ENCODE results near the gene VWA7.

Gene VWA7

GRCh38 chr6:31732029-31732428, 45.1 kb downstream of the VWA7 start:
- Histone ChIP-seq H3K4me1 (ENCODE audit: insufficient read depth, low read length) (peaks cover 19% of the 10 kb centered on the region), H3K27me3 (ENCODE audit: insufficient read depth, low read length) (no peaks in the 10 kb centered on the region), H3K9ac (ENCODE audit: low read depth, low read length) (no peak overlapping the region), H3K36me3 (ENCODE audit: insufficient read depth, low read length) (peaks cover 52% of the 10 kb centered on the region), H3K27ac (ENCODE audit: low read depth, low read length) (no peak overlapping the region), H3K4me3 (ENCODE audit: low read length) (no peak overlapping the region), H3K9me3 (ENCODE audit: insufficient read depth, low read depth, low read length) (no peaks in the 10 kb centered on the region)
- 85% methylated on average over 3 of the region's 3 CpGs for WGBS

- Histone ChIP-seq H3K4me1 (ENCODE audit: insufficient read depth, low read length) (peaks cover 14% of the 10 kb centered on the region), H3K9me3 (ENCODE audit: insufficient read depth, low read depth, low read length) (no peaks in the 10 kb centered on the region), H3K4me3 (ENCODE audit: low read length) (peak overlapping the region; percentile 94), H3K36me3 (ENCODE audit: insufficient read depth, low read length) (peaks cover 65% of the 10 kb centered on the region), H3K27me3 (ENCODE audit: insufficient read depth, low read length) (no peaks in the 10 kb centered on the region), H3K27ac (ENCODE audit: low read depth, low read length) (peak overlapping the region; percentile 32; the same call in 1 of the 2 replicates), H3K9ac (ENCODE audit: low read depth, low read length) (no peak overlapping the region)
- 82% methylated on average over 11 of the region's 11 CpGs for WGBS
Measured at GRCh38 chr6:31730631-31731086, 46.5 kb downstream of the VWA7 start.

- Histone ChIP-seq H3K9me3 (ENCODE audit: insufficient read depth, low read depth, low read length) (no peaks in the 10 kb centered on the region), H3K9ac (ENCODE audit: low read depth, low read length) (peak overlapping the region; percentile 80), H3K27me3 (ENCODE audit: insufficient read depth, low read length) (no peaks in the 10 kb centered on the region), H3K4me3 (ENCODE audit: low read length) (peak overlapping the region; percentile 94), H3K4me1 (ENCODE audit: insufficient read depth, low read length) (peaks cover 14% of the 10 kb centered on the region), H3K36me3 (ENCODE audit: insufficient read depth, low read length) (peaks cover 66% of the 10 kb centered on the region), H3K27ac (ENCODE audit: low read depth, low read length) (peak overlapping the region; percentile 84; the same call in 1 of the 2 replicates)
- WGBS = under 1% methylated on average over 45 of the region's 46 CpGs
Measured at GRCh38 chr6:31729979-31730630, 47.0 kb downstream of the VWA7 start.

- Histone ChIP-seq H3K27me3 (ENCODE audit: insufficient read depth, low read length) (no peaks in the 10 kb centered on the region), H3K36me3 (ENCODE audit: insufficient read depth, low read length) (peaks cover 66% of the 10 kb centered on the region), H3K4me3 (ENCODE audit: low read length) (peak overlapping the region; percentile 94), H3K4me1 (ENCODE audit: insufficient read depth, low read length) (peaks cover 14% of the 10 kb centered on the region), H3K27ac (ENCODE audit: low read depth, low read length) (peak overlapping the region; percentile 84; the same call in 1 of the 2 replicates), H3K9me3 (ENCODE audit: insufficient read depth, low read depth, low read length) (no peaks in the 10 kb centered on the region), H3K9ac (ENCODE audit: low read depth, low read length) (peak overlapping the region; percentile 80)
- under 1% methylated on average over 29 of the region's 29 CpGs for WGBS
Measured at GRCh38 chr6:31729515-31729978, 47.6 kb downstream of the VWA7 start.

GRCh38 chr6:31728767-31729514, 48.2 kb downstream of the VWA7 start, which contains the start of gene DDAH2:
Gene DDAH2, minus strand, starts transcription at chr6:31729299. Its CDS starts 138 bp downstream, at chr6:31729161.
- peaks cover 8% of the 10 kb centered on the region; the same call in 1 of the 2 replicates for H3K4me1 ChIP-seq (ENCODE audit: insufficient read depth, low read length)
- peak within 1 kb of the TSS; percentile 94 for H3K4me3 ChIP-seq (ENCODE audit: low read length)
- H3K9me3 ChIP-seq (ENCODE audit: insufficient read depth, low read depth, low read length) = no peaks in the 10 kb centered on the region
- no peaks in the 10 kb centered on the region for H3K27me3 ChIP-seq (ENCODE audit: insufficient read depth, low read length)
- H3K27ac ChIP-seq (ENCODE audit: low read depth, low read length) = peak within 1 kb of the TSS; percentile 84; the same call in 1 of the 2 replicates
- peak within 1 kb of the TSS; percentile 80 for H3K9ac ChIP-seq (ENCODE audit: low read depth, low read length)
- H3K36me3 ChIP-seq (ENCODE audit: insufficient read depth, low read length) = peaks cover 62% of the 10 kb centered on the region
- 41% methylated on average over 36 of the region's 36 CpGs for WGBS

GRCh38 chr6:31727717-31728671, 49.1 kb downstream of the VWA7 start:
- WGBS = 93% methylated on average over 41 of the region's 41 CpGs
- Histone ChIP-seq H3K27me3 (ENCODE audit: insufficient read depth, low read length) (no peaks in the 10 kb centered on the region), H3K27ac (ENCODE audit: low read depth, low read length) (no peak overlapping the region), H3K4me1 (ENCODE audit: insufficient read depth, low read length) (peaks cover 8% of the 10 kb centered on the region; the same call in 1 of the 2 replicates), H3K9me3 (ENCODE audit: insufficient read depth, low read depth, low read length) (no peaks in the 10 kb centered on the region), H3K36me3 (ENCODE audit: insufficient read depth, low read length) (peaks cover 52% of the 10 kb centered on the region), H3K9ac (ENCODE audit: low read depth, low read length) (no peak overlapping the region), H3K4me3 (ENCODE audit: low read length) (peak overlapping the region; percentile 94; the same call in 1 of the 2 replicates)

GRCh38 chr6:31727034-31727716, 50.0 kb downstream of the VWA7 start:
- Histone ChIP-seq H3K27me3 (ENCODE audit: insufficient read depth, low read length) (no peaks in the 10 kb centered on the region), H3K9me3 (ENCODE audit: insufficient read depth, low read depth, low read length) (no peaks in the 10 kb centered on the region), H3K9ac (ENCODE audit: low read depth, low read length) (no peak overlapping the region), H3K36me3 (ENCODE audit: insufficient read depth, low read length) (peaks cover 45% of the 10 kb centered on the region), H3K27ac (ENCODE audit: low read depth, low read length) (no peak overlapping the region), H3K4me3 (ENCODE audit: low read length) (no peak overlapping the region), H3K4me1 (ENCODE audit: insufficient read depth, low read length) (peaks cover 8% of the 10 kb centered on the region; the same call in 1 of the 2 replicates)
- 88% methylated on average over 7 of the region's 7 CpGs for WGBS

- no peak overlapping the region for H3K27ac ChIP-seq (ENCODE audit: low read depth, low read length)
Measured at GRCh38 chr6:31725502-31726350, 51.4 kb downstream of the VWA7 start.

GRCh38 chr6:31723980-31724691, 53.0 kb downstream of the VWA7 start:
- Histone ChIP-seq H3K27me3 (ENCODE audit: insufficient read depth, low read length) (no peaks in the 10 kb centered on the region), H3K27ac (ENCODE audit: low read depth, low read length) (no peak overlapping the region), H3K9ac (ENCODE audit: low read depth, low read length) (no peak overlapping the region), H3K36me3 (ENCODE audit: insufficient read depth, low read length) (peaks cover 28% of the 10 kb centered on the region), H3K4me1 (ENCODE audit: insufficient read depth, low read length) (0 out of 2 replicates have a peak, but pooled peaks cover 3% of the 10 kb centered on the region), H3K4me3 (ENCODE audit: low read length) (no peak overlapping the region), H3K9me3 (ENCODE audit: insufficient read depth, low read depth, low read length) (no peaks in the 10 kb centered on the region)
- 94% methylated on average over 25 of the region's 25 CpGs for WGBS

More at GRCh38 chr6:31725502-31726350, 51.4 kb downstream of the VWA7 start:
- Histone ChIP-seq H3K9ac (ENCODE audit: low read depth, low read length) (no peak overlapping the region), H3K36me3 (ENCODE audit: insufficient read depth, low read length) (peaks cover 32% of the 10 kb centered on the region), H3K4me3 (ENCODE audit: low read length) (no peak overlapping the region), H3K27me3 (ENCODE audit: insufficient read depth, low read length) (no peaks in the 10 kb centered on the region), H3K4me1 (ENCODE audit: insufficient read depth, low read length) (peaks cover 7% of the 10 kb centered on the region; the same call in 1 of the 2 replicates), H3K9me3 (ENCODE audit: insufficient read depth, low read depth, low read length) (no peaks in the 10 kb centered on the region)
- 94% methylated on average over 12 of the region's 12 CpGs for WGBS

All from HUES64 (cell line).